Activated naive CD4-positive, alpha-beta T cell treated with anti-CD3 and anti-CD28 coated beads, Interleukin-2, amount 50 U/mL, for 72 hours (primary cell): ENCODE results near the gene MED20. TPM values are rescaled to one million over a fixed set of nuclear protein-coding genes. Genes with fewer than 3 reads are reported as not detected.

Source experiments
- total RNA-seq, 2 donors: library from RNA; stranded (reverse); gene quantifications; one replicate each; pipeline ENCODE4 v1.2.3, GENCODE V29; 2022

Gene MED20
- total RNA-seq, 2 donors from 2014 or later, result 18.5 to 24.2 TPM

Other genes starting within 250 kb of the MED20 start
- gene TFEB, start 185.5 kb downstream of the MED20 start, total RNA-seq, result 10 to 100 TPM in 1 of 2 donors, 1 to 10 TPM in 1; 3.0 to 14.4 TPM
- gene PGC, start 173.7 kb downstream of the MED20 start, total RNA-seq, result not detected
- 1 to 10 TPM; 3.1 to 5.2 TPM for gene FRS3, start 141.2 kb downstream of the MED20 start, total RNA-seq
- under 1 TPM in 1 of 2 donors, not detected in 1; 0.60 TPM for gene PRICKLE4, start 140.4 kb downstream of the MED20 start, total RNA-seq
- gene TOMM6, start 133.4 kb downstream of the MED20 start, total RNA-seq, result 100 to 1,000 TPM; 182 to 301 TPM
- 10 to 100 TPM in 1 of 2 donors, 1 to 10 TPM in 1; 8.3 to 16.7 TPM for gene USP49, start 25.8 kb downstream of the MED20 start, total RNA-seq
- gene BYSL, start 360 bp upstream of the MED20 start, total RNA-seq, result 10 to 100 TPM; 38.1 to 47.6 TPM
- 100 to 1,000 TPM; 610 to 723 TPM for gene CCND3, start 20.7 kb upstream of the MED20 start, total RNA-seq
- gene TAF8, start 129.4 kb upstream of the MED20 start, total RNA-seq, result 10 to 100 TPM; 62.9 to 77.1 TPM
- gene C6orf132, start 221.5 kb upstream of the MED20 start, total RNA-seq, result under 1 TPM; 0.20 to 0.29 TPM